Nephron progenitor cell (in vitro differentiated cells): ENCODE measurements around the gene TM9SF4.
"Not testable (repeated sequence)": the region's sequence is repeated elsewhere in the genome, so short reads cannot be mapped to it uniquely, and the experiment has no call there.

Experiments used
- DNase-seq: peaks from one replicate; pipeline ENCODE4 v3.0.0; 2021
- H3K27ac Mint-ChIP-seq: 2 replicates; pipeline ENCODE4 v1.8.0; 2021; ENCODE audit warnings: mild to moderate bottlenecking, moderate library complexity, mixed read lengths
- H3K27me3 Mint-ChIP-seq: 2 replicates; pipeline ENCODE4 v1.8.0; 2021; ENCODE audit warnings: mild to moderate bottlenecking, low read depth, mixed read lengths; ENCODE audit not compliant: poor library complexity
- H3K36me3 Mint-ChIP-seq: 2 replicates; pipeline ENCODE4 v1.8.0; 2021; ENCODE audit warnings: low read depth, mixed read lengths
- H3K4me1 Mint-ChIP-seq: 2 replicates; pipeline ENCODE4 v1.8.0; 2021; ENCODE audit warnings: mixed read lengths
- H3K4me3 Mint-ChIP-seq: 2 replicates; pipeline ENCODE4 v1.8.0; 2021; ENCODE audit warnings: mild to moderate bottlenecking, moderate library complexity, mixed read lengths
- H3K9me3 Mint-ChIP-seq: 2 replicates; pipeline ENCODE4 v1.8.0; 2021; ENCODE audit warnings: mild to moderate bottlenecking, moderate library complexity, mixed read lengths
- CTCF ChIP-seq: fragments of 200-600 bp; sonication (generic); IDR thresholded peaks from 2 replicates; pipeline ENCODE4 v1.5.0; 2021; ENCODE audit warnings: antibody characterized with exemption

TM9SF4 gene

GRCh38 chr20:32191873-32192272, 82.4 kb downstream of the TM9SF4 start:
- Mint-ChIP-seq H3K36me3 (peaks cover 46% of the 10 kb centered on the region), H3K27ac (peak overlapping the region; percentile 72), H3K4me1 (peaks cover 61% of the 10 kb centered on the region), H3K27me3 (peaks cover 6% of the 10 kb centered on the region), H3K9me3 (no peaks in the 10 kb centered on the region), H3K4me3 (no peak overlapping the region)
- DNase-seq = no peak
- no peak for TF ChIP-seq CTCF

GRCh38 chr20:32192698-32193097, 83.2 kb downstream of the TM9SF4 start:
- Mint-ChIP-seq H3K4me3 (no peak overlapping the region), H3K36me3 (peaks cover 51% of the 10 kb centered on the region), H3K27me3 (peaks cover 6% of the 10 kb centered on the region), H3K9me3 (no peaks in the 10 kb centered on the region), H3K4me1 (peaks cover 60% of the 10 kb centered on the region), H3K27ac (peak overlapping the region; percentile 65)
- no peak for TF ChIP-seq CTCF
- DNase-seq = no peak

GRCh38 chr20:32193336-32193735, 83.8 kb downstream of the TM9SF4 start:
- not testable (repeated sequence) for DNase-seq, H3K9me3 Mint-ChIP-seq, H3K4me3 Mint-ChIP-seq, H3K27me3 Mint-ChIP-seq
- Mint-ChIP-seq H3K4me1 (peaks cover 54% of the 10 kb centered on the region), H3K27ac (peak overlapping the region; percentile 59), H3K36me3 (peaks cover 52% of the 10 kb centered on the region)

- H3K36me3 Mint-ChIP-seq = peaks cover 51% of the 10 kb centered on the region
- no peak for TF ChIP-seq CTCF
- no peak for DNase-seq
These were observed 84.5 kb downstream of the TM9SF4 start for GRCh38 chr20:32193996-32194395.

GRCh38 chr20:32195581-32195980, 86.1 kb downstream of the TM9SF4 start:
- Mint-ChIP-seq H3K27me3 (peaks cover 6% of the 10 kb centered on the region), H3K36me3 (peaks cover 63% of the 10 kb centered on the region), H3K4me3 (no peak overlapping the region), H3K27ac (peak overlapping the region; percentile 71), H3K4me1 (peaks cover 36% of the 10 kb centered on the region), H3K9me3 (no peaks in the 10 kb centered on the region)
- TF ChIP-seq CTCF = no peak
- DNase-seq = no peak

More at GRCh38 chr20:32193996-32194395, 84.5 kb downstream of the TM9SF4 start:
- peak overlapping the region; percentile 3 for H3K27ac Mint-ChIP-seq
- H3K4me3 Mint-ChIP-seq = no peak overlapping the region
- H3K9me3 Mint-ChIP-seq = no peaks in the 10 kb centered on the region
- peaks cover 6% of the 10 kb centered on the region for H3K27me3 Mint-ChIP-seq
- peaks cover 47% of the 10 kb centered on the region for H3K4me1 Mint-ChIP-seq

GRCh38 chr20:32196613-32197012, 87.1 kb downstream of the TM9SF4 start:
- H3K27me3 Mint-ChIP-seq, H3K9me3 Mint-ChIP-seq, H3K4me3 Mint-ChIP-seq, H3K27ac Mint-ChIP-seq, DNase-seq: not testable (repeated sequence)
- peaks cover 73% of the 10 kb centered on the region for H3K36me3 Mint-ChIP-seq
- peaks cover 27% of the 10 kb centered on the region for H3K4me1 Mint-ChIP-seq

GRCh38 chr20:32197136-32197535, 87.6 kb downstream of the TM9SF4 start:
- peaks cover 78% of the 10 kb centered on the region for H3K36me3 Mint-ChIP-seq

More at GRCh38 chr20:32197136-32197535, 87.6 kb downstream of the TM9SF4 start:
- DNase-seq, H3K27me3 Mint-ChIP-seq, H3K9me3 Mint-ChIP-seq, H3K27ac Mint-ChIP-seq, H3K4me3 Mint-ChIP-seq: not testable (repeated sequence)
- H3K4me1 Mint-ChIP-seq = peaks cover 26% of the 10 kb centered on the region
